Heart left ventricle (tissue), 16 donors: ENCODE data around the gene CLEC16A. TPM values are rescaled to one million over a fixed set of nuclear protein-coding genes. Genes with fewer than 3 reads are reported as not detected.

ENCODE experiments used
- ATAC-seq, 4 donors: fragments of 200-7000 bp; cut with Tn5 transposase; one replicate each; pipeline ENCODE4 v1.9.1; 2020 to 2022; ENCODE audit warnings: moderate library complexity in 4 of 4, mild to moderate bottlenecking in 3 of 4, moderate number of reproducible peaks in 1 of 4
- DNase-seq, 5 donors: peaks; one replicate each; pipeline ENCODE4 v3.0.0-alpha.2; 2020
- H3K27ac ChIP-seq, 12 donors: fragments of 200-600 bp; sonication (generic) in 4 of 12; one replicate each; pipeline versions ENCODE4 v1.5.0 to v1.8.0; 2016 to 2022; ENCODE audit warnings: mild to moderate bottlenecking in 2 of 12
- H3K27me3 ChIP-seq, 9 donors: fragments of 200-600 bp; sonication (generic) in 2 of 9; one replicate each; pipeline versions ENCODE4 v1.5.1 to v1.8.0; 2016 to 2022; ENCODE audit warnings: mild to moderate bottlenecking in 3 of 9
- H3K36me3 ChIP-seq, 9 donors: fragments of 200-600 bp; sonication (generic) in 2 of 9; one replicate each; pipeline versions ENCODE4 v1.5.0 to v1.8.0; 2018 to 2022; ENCODE audit warnings: mild to moderate bottlenecking in 2 of 9
- H3K4me1 ChIP-seq, 12 donors: fragments of 200-600 bp; sonication (generic) in 4 of 12; one replicate each; pipeline versions ENCODE4 v1.5.0 to v1.8.0; 2016 to 2022; ENCODE audit warnings: mild to moderate bottlenecking in 3 of 12
- H3K4me3 ChIP-seq, 12 donors: fragments of 200-600 bp; sonication (generic) in 4 of 12; one replicate each; pipeline versions ENCODE4 v1.5.0 to v1.8.0; 2017 to 2022; ENCODE audit warnings: mild to moderate bottlenecking in 9 of 12, moderate library complexity in 4 of 12
- H3K9me3 ChIP-seq, 12 donors: fragments of 200-600 bp; sonication (generic) in 4 of 12; one replicate each; pipeline versions ENCODE4 v1.5.0 to v1.8.0; 2016 to 2022; ENCODE audit warnings: mild to moderate bottlenecking in 1 of 12
- CTCF ChIP-seq, 12 donors: fragments of 200-600 bp; sonication (generic) in 4 of 12; IDR thresholded peaks; one replicate each; pipeline versions ENCODE4 v1.5.0 to v1.8.0; 2018 to 2022; ENCODE audit warnings: antibody characterized with exemption in 12 of 12, mild to moderate bottlenecking in 5 of 12
- POLR2A ChIP-seq, 2 donors: fragments of 450-650 bp; IDR thresholded peaks; one replicate each; pipeline ENCODE4 v1.6.1; 2017; ENCODE audit warnings: antibody characterized with exemption in 2 of 2, mild to moderate bottlenecking in 2 of 2, moderate library complexity in 2 of 2
- WGBS, 4 donors: extraction: QIAGEN DNeasy Blood & Tissue Kit in 2 of 4; methylation state at CpG; one replicate each; pipeline versions ENCODE4 v1.1.5 to v1.1.7; 2013 to 2018; 5-methylcytosine and 5-hydroxymethylcytosine counted together
- intact Hi-C, 10 donors: fragments of 100-400 bp; cut with DNase I; formaldehyde crosslinking; loops; one replicate each; pipeline versions ENCODE4 v1.11.1 to v1.14.2; 2022
- polyA plus RNA-seq, 2 donors: library from polyadenylated mRNA; stranded (reverse); fragments of 200-250 nt; gene quantifications; one replicate each; pipeline ENCODE4 v1.2.3, GENCODE V29; 2013
- total RNA-seq, 9 donors: library from RNA; depleted of rRNA in 2 of 9; stranded (reverse); fragments of >200 nt in 2 of 9; fragmentation: NEBNext Ultra II Directional in 3 of 9; extraction: Animal tissue kit (Norgen Biotek cat#: 25700) in 3 of 9; gene quantifications; one replicate each; pipeline versions ENCODE4 v1.1.0 to v1.2.4, GENCODE V29; 2016 to 2023
- donor health status: ischemic (EF 13 %, LVEDD 7.1; RV severe dilation, severe dysfunction).
- donor health status: healthy with polysubstance abuse.
- donor health status: DM: no; HTN: yes; CAD: no.
- donor health status: DM: no; HTN: no; CAD: no.
- donor health status: ischemic (EF 25% LVEDD 6.9; RV normal size, moderate dysfunction).
- donor health status: ischemic (EF 25% LVEDD 5.7; RV mildly dilated, moderate dysfunction).
- donor health status: healthy.
- donor health status: DM: yes; HTN: yes; CAD: no.
- donor health status: ischemic (EF 35%, LVEDD 5.7; RV mildly dilated, moderate dysfunction).
- donor health status: nonischemic (EF 11% LVEDD 7.7; RV severe dilation, severe dysfunction).
- donor health status: DM: yes; HTN: yes; CAD: no.
- donor health status: PGD.
- donor health status: ischemic (EF 29% LVEDD 5.4; RV normal size, mild dysfunction).
- donor health status: nonischemic (EF 23%, LVEDD 6.1; RV moderate dilation, normal function).

Gene CLEC16A
- total and polyA plus RNA-seq, 11 donors, result 13.8 to 41.1 (median 23.7) TPM

DNA sequence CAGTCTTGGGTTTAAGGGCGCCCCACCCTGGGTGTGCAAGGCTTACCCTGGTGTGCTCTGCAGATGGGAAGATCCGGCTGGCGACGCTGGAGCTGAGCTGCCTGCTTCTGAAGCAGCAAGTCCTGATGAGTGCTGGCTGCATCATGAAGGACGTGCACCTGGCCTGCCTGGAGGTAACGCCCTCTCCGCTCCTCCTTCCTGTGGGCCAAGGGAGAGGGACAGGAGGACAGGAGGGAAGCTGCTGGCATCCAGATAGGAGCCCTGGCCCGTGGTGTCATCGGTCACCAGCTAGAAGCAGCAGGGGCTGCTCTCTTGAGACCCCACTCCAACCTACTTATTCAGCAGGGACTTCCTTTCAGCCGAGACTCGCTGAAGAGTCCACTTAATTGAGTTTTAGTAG, 97.8 kb downstream of the CLEC16A start:
- Histone ChIP-seq H3K27me3 (no peaks in the 10 kb centered on the region), H3K4me3 (no peak overlapping the region), H3K9me3 (no peaks in the 10 kb centered on the region), H3K36me3 (peaks cover 0 to 83% (median 68%) of the 10 kb centered on the region in 9 donors), H3K4me1 (peaks cover 0 to 1% (median 0%) of the 10 kb centered on the region in 12 donors), H3K27ac (no peak overlapping the region)
- WGBS, 4 donors, result 93 to 96% (median 95%) methylated on average over 9 to 11 of the region's 11 CpGs
- intact Hi-C loops, result no loop called here
- DNase-seq (no peak), ATAC-seq (no peak)
- TF ChIP-seq CTCF (IDR thresholded peaks at IDR 0.05), result no peak
- no peak for TF ChIP-seq POLR2A (IDR thresholded peaks at IDR 0.05)

- Histone ChIP-seq H3K36me3 (peaks cover 0 to 85% (median 75%) of the 10 kb centered on the region in 9 donors), H3K4me1 (peaks cover 0 to 6% (median 0%) of the 10 kb centered on the region in 12 donors), H3K9me3 (no peaks in the 10 kb centered on the region), H3K4me3 (no peak overlapping the region), H3K27me3 (no peaks in the 10 kb centered on the region), H3K27ac (no peak overlapping the region)
- intact Hi-C loops, result no loop called here
- no peak for ATAC-seq
- TF ChIP-seq POLR2A (IDR thresholded peaks at IDR 0.05) (no peak), CTCF (IDR thresholded peaks at IDR 0.05) (no peak)
- DNase-seq, result no peak
- WGBS, 4 donors, result 90 to 95% (median 92%) methylated on average over 5 of the region's 5 CpGs
Measured at GRCh38 chr16:11045441-11045840, 101.1 kb downstream of the CLEC16A start.

- 78 to 87% (median 84%) methylated on average over 5 of the region's 5 CpGs for WGBS, 4 donors
- peak in 1 of 4 donors; percentile 39 for ATAC-seq
Measured at GRCh38 chr16:11045846-11046245, 101.5 kb downstream of the CLEC16A start.

GRCh38 chr16:11046382-11046931, 102.1 kb downstream of the CLEC16A start:
- H3K36me3 ChIP-seq, result peaks cover 0 to 85% (median 71%) of the 10 kb centered on the region in 9 donors
- no peak for TF ChIP-seq CTCF (IDR thresholded peaks at IDR 0.05)
- TF ChIP-seq POLR2A (IDR thresholded peaks at IDR 0.05), result no peak
- no peaks in the 10 kb centered on the region for H3K9me3 ChIP-seq
- DNase-seq (no peak), ATAC-seq (peak in 1 of 4 donors; percentile 21)
- H3K4me3 ChIP-seq, result no peak overlapping the region
- intact Hi-C loops, result no loop called here
- H3K4me1 ChIP-seq, result peaks cover 0 to 15% (median 0%) of the 10 kb centered on the region in 12 donors
- no peaks in the 10 kb centered on the region for H3K27me3 ChIP-seq
- H3K27ac ChIP-seq, result peak overlapping the region in 4 of 12 donors; percentile 11 to 49 (median 30)
- 86 to 92% (median 88%) methylated on average over 5 of the region's 5 CpGs for WGBS, 4 donors

More at GRCh38 chr16:11045846-11046245, 101.5 kb downstream of the CLEC16A start:
- Histone ChIP-seq H3K9me3 (no peaks in the 10 kb centered on the region), H3K27me3 (no peaks in the 10 kb centered on the region), H3K4me3 (no peak overlapping the region), H3K4me1 (peaks cover 0 to 9% (median 0%) of the 10 kb centered on the region in 12 donors), H3K27ac (peak overlapping the region in 1 of 12 donors; percentile 11), H3K36me3 (peaks cover 0 to 86% (median 73%) of the 10 kb centered on the region in 9 donors)
- TF ChIP-seq POLR2A (IDR thresholded peaks at IDR 0.05) (no peak), CTCF (IDR thresholded peaks at IDR 0.05) (no peak)
- no peak for DNase-seq
- intact Hi-C loops, result no loop called here
